ENCODE data around the gene SCNN1A.

Gene SCNN1A

GRCh38 chr12:6354495-6355393, 20.6 kb downstream of the SCNN1A start:
- no peak for TF ChIP-seq FOXP2 (optimal IDR thresholded peaks at IDR 0.05; ENCODE audit: borderline replicate concordance, extremely low read depth, extremely low read length, insufficient read depth)
- no peak for TF ChIP-seq REST (IDR thresholded peaks at IDR 0.05; ENCODE audit: insufficient read depth in 1 of 2, low read depth in 2 of 2, low read length in 2 of 2)
- no peak for TF ChIP-seq TAF1 (IDR thresholded peaks at IDR 0.05; ENCODE audit: borderline replicate concordance, insufficient read depth, low read length)
- TF ChIP-seq SIN3A (IDR thresholded peaks at IDR 0.05; ENCODE audit: borderline replicate concordance, insufficient read depth, low read length), result no peak

- TF ChIP-seq SIN3A (IDR thresholded peaks at IDR 0.05; ENCODE audit: borderline replicate concordance, insufficient read depth, low read length), result no peak
- TF ChIP-seq POLR2AphosphoS5 (IDR thresholded peaks at IDR 0.05; ENCODE audit: low read depth, low read length), result no peak
- TF ChIP-seq FOXP2 (optimal IDR thresholded peaks at IDR 0.05; ENCODE audit: borderline replicate concordance, extremely low read depth, extremely low read length, insufficient read depth), result no peak
- no peak for TF ChIP-seq REST (IDR thresholded peaks at IDR 0.05; ENCODE audit: insufficient read depth in 1 of 2, low read depth in 2 of 2, low read length in 2 of 2)
- no peak for TF ChIP-seq TAF1 (IDR thresholded peaks at IDR 0.05; ENCODE audit: borderline replicate concordance, insufficient read depth, low read length)
These were observed 22.9 kb downstream of the SCNN1A start for GRCh38 chr12:6352193-6353173.

GRCh38 chr12:6351622-6352021, 23.7 kb downstream of the SCNN1A start:
- TF ChIP-seq FOXP2 (optimal IDR thresholded peaks at IDR 0.05; ENCODE audit: borderline replicate concordance, extremely low read depth, extremely low read length, insufficient read depth) (no peak), SIN3A (IDR thresholded peaks at IDR 0.05; ENCODE audit: borderline replicate concordance, insufficient read depth, low read length) (no peak), TAF1 (IDR thresholded peaks at IDR 0.05; ENCODE audit: borderline replicate concordance, insufficient read depth, low read length) (no peak), POLR2AphosphoS5 (IDR thresholded peaks at IDR 0.05; ENCODE audit: low read depth, low read length) (no peak)

- TF ChIP-seq REST (IDR thresholded peaks at IDR 0.05; ENCODE audit: insufficient read depth in 1 of 2, low read depth in 2 of 2, low read length in 2 of 2) (no peak), TAF1 (IDR thresholded peaks at IDR 0.05; ENCODE audit: borderline replicate concordance, insufficient read depth, low read length) (no peak), SIN3A (IDR thresholded peaks at IDR 0.05; ENCODE audit: borderline replicate concordance, insufficient read depth, low read length) (no peak), FOXP2 (optimal IDR thresholded peaks at IDR 0.05; ENCODE audit: borderline replicate concordance, extremely low read depth, extremely low read length, insufficient read depth) (no peak), POLR2AphosphoS5 (IDR thresholded peaks at IDR 0.05; ENCODE audit: low read depth, low read length) (no peak)
These were observed 27.7 kb downstream of the SCNN1A start for GRCh38 chr12:6347367-6348338.

All from PFSK-1 (cell line).